Measurements from ENCODE around the gene MNAT1.

MNAT1 gene

DNA sequence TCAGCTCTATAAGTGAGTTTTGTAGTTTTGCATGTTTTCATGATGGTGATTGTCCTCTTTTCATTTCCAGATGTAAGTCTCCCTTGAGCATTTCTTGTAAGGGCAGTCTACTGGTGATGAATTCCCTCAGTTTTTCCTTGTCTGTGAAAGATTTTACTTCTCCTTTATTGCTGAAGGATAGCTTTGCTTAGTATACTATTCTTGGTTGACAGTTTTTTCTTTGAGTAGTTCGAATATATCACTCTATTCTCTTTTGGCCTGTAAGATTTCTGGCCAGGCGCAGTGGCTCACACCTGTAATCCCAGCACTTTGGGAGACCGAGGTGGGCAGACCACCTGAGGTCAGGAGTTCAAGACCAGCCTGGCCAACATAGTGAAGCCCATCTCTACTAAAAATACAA, 34.0 kb upstream of the MNAT1 start:
- no peak overlapping the region for H2BK120ac ChIP-seq (ENCODE audit: low read depth, low read length)
- H2AK5ac ChIP-seq (ENCODE audit: low read depth, low read length), result no peak overlapping the region
- H3K79me1 ChIP-seq (ENCODE audit: low read depth, low read length), result no peaks in the 10 kb centered on the region
- H2BK15ac ChIP-seq (ENCODE audit: low read length), result no peak overlapping the region
- no peak for DNase-seq (ENCODE audit: low spot score)
- no peaks in the 10 kb centered on the region for H3K4me1 ChIP-seq (ENCODE audit: control insufficient read depth in 2 of 2, insufficient read depth in 1 of 2, low read depth in 1 of 2, low read length in 2 of 2)
- no peak overlapping the region for H4K91ac ChIP-seq (ENCODE audit: low read depth, low read length, poor library complexity)
- H3K18ac ChIP-seq (ENCODE audit: low read length), result no peak overlapping the region
- no peak overlapping the region for H3K14ac ChIP-seq (ENCODE audit: low read length)
- WGBS, 2 donors (ENCODE audit: extremely low coverage in 2 of 2, insufficient read length in 2 of 2, insufficient replicate concordance in 1 of 2), result no CpG with 5 or more reads among the region's 3 CpGs
- H3K4ac ChIP-seq (ENCODE audit: low read length), result no peak overlapping the region
- H3K27ac ChIP-seq (replicated peaks; ENCODE audit: low read length), result no peak overlapping the region
- H2BK5ac ChIP-seq (ENCODE audit: low read length), result no peak overlapping the region
- H3K27me3 ChIP-seq (ENCODE audit: control insufficient read depth in 3 of 3, insufficient read depth in 3 of 3, low read depth in 1 of 3, low read length in 3 of 3), result no peaks in the 10 kb centered on the region
- no peak overlapping the region for H3K4me2 ChIP-seq (ENCODE audit: insufficient read depth, low read length, poor library complexity, severe bottlenecking)
- H2AFZ ChIP-seq (ENCODE audit: low read length), result no peak overlapping the region
- no peaks in the 10 kb centered on the region for H3K36me3 ChIP-seq (replicated peaks in 1 of 2; ENCODE audit: control insufficient read depth in 2 of 2, insufficient read depth in 2 of 2, low read length in 2 of 2)
- no peak overlapping the region for H3K4me3 ChIP-seq (ENCODE audit: low read length in 2 of 2)
- H2BK12ac ChIP-seq (ENCODE audit: low read length), result no peak overlapping the region
- no peak overlapping the region for H3K9ac ChIP-seq (ENCODE audit: low read depth, low read length, poor library complexity)
- no peak overlapping the region for H3K23ac ChIP-seq (ENCODE audit: low read depth, low read length, poor library complexity)
- H3K9me3 ChIP-seq (replicated peaks in 1 of 2; ENCODE audit: control insufficient read depth in 2 of 2, insufficient read depth in 1 of 2, low read depth in 1 of 2, low read length in 2 of 2), result no peaks in the 10 kb centered on the region
- H4K8ac ChIP-seq (ENCODE audit: low read depth, low read length), result no peak overlapping the region

DNA sequence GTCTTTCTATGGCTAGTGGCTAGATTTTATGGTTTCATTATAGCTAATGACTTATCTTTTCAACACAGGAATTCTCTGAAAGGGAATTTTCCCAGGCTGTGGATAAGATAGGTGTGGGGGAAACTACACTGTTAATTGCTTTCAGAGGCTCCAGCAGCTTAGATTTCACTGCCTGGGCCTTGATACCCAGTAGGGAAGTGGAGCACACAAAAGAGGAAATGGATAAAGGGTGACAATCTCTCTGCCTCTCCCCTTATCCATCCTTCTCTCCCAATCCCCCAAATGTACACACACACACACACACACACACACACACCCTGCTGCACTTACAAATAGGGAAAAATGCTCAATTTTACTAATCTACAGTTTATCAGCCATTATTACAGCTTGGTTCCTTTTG, 29.5 kb upstream of the MNAT1 start:
- Histone ChIP-seq H3K9ac (ENCODE audit: low read depth, low read length, poor library complexity) (no peak overlapping the region), H3K4me2 (ENCODE audit: insufficient read depth, low read length, poor library complexity, severe bottlenecking) (no peak overlapping the region), H3K23ac (ENCODE audit: low read depth, low read length, poor library complexity) (no peak overlapping the region), H2AFZ (ENCODE audit: low read length) (no peak overlapping the region), H2BK5ac (ENCODE audit: low read length) (no peak overlapping the region), H2BK15ac (ENCODE audit: low read length) (no peak overlapping the region), H3K9me3 (replicated peaks in 1 of 2; ENCODE audit: control insufficient read depth in 2 of 2, insufficient read depth in 1 of 2, low read depth in 1 of 2, low read length in 2 of 2) (no peaks in the 10 kb centered on the region), H2BK120ac (ENCODE audit: low read depth, low read length) (no peak overlapping the region), H3K14ac (ENCODE audit: low read length) (no peak overlapping the region), H3K4me3 (ENCODE audit: low read length in 2 of 2) (no peak overlapping the region), H3K79me1 (ENCODE audit: low read depth, low read length) (no peaks in the 10 kb centered on the region), H3K27me3 (ENCODE audit: control insufficient read depth in 3 of 3, insufficient read depth in 3 of 3, low read depth in 1 of 3, low read length in 3 of 3) (no peaks in the 10 kb centered on the region), H2AK5ac (ENCODE audit: low read depth, low read length) (no peak overlapping the region), H3K4me1 (ENCODE audit: control insufficient read depth in 2 of 2, insufficient read depth in 1 of 2, low read depth in 1 of 2, low read length in 2 of 2) (no peaks in the 10 kb centered on the region), H3K36me3 (replicated peaks in 1 of 2; ENCODE audit: control insufficient read depth in 2 of 2, insufficient read depth in 2 of 2, low read length in 2 of 2) (no peaks in the 10 kb centered on the region), H4K8ac (ENCODE audit: low read depth, low read length) (no peak overlapping the region), H3K27ac (replicated peaks; ENCODE audit: low read length) (no peak overlapping the region), H3K18ac (ENCODE audit: low read length) (no peak overlapping the region), H4K91ac (ENCODE audit: low read depth, low read length, poor library complexity) (no peak overlapping the region), H3K4ac (ENCODE audit: low read length) (no peak overlapping the region), H2BK12ac (ENCODE audit: low read length) (no peak overlapping the region)
- DNase-seq (ENCODE audit: low spot score), result no peak

DNA sequence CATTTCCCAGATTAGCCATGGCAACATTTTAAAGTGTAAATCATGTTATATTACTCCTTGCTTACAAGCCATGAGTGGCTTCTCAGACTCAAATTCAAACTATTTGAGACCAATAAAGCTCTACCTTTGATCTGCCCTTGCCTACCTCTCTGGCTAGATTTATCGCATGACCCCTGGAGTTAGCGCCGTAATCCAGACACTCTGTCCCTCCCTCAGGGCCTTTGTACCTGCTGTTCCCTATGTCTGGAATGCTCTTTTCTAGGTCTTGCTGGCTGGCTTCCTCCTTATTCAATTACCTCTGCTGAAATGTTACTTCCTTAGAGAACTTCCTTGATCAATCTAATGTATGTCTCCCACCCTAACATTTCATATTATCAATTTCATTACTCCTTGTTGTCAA, 26.7 kb upstream of the MNAT1 start:
- Histone ChIP-seq H3K4ac (ENCODE audit: low read length) (no peak overlapping the region), H2AFZ (ENCODE audit: low read length) (no peak overlapping the region), H3K27ac (replicated peaks; ENCODE audit: low read length) (no peak overlapping the region), H4K8ac (ENCODE audit: low read depth, low read length) (no peak overlapping the region), H3K36me3 (replicated peaks in 1 of 2; ENCODE audit: control insufficient read depth in 2 of 2, insufficient read depth in 2 of 2, low read length in 2 of 2) (peaks cover 0 to 10% of the 10 kb centered on the region in 2 donors), H3K9me3 (replicated peaks in 1 of 2; ENCODE audit: control insufficient read depth in 2 of 2, insufficient read depth in 1 of 2, low read depth in 1 of 2, low read length in 2 of 2) (no peaks in the 10 kb centered on the region), H3K23ac (ENCODE audit: low read depth, low read length, poor library complexity) (no peak overlapping the region), H3K18ac (ENCODE audit: low read length) (no peak overlapping the region), H2BK120ac (ENCODE audit: low read depth, low read length) (no peak overlapping the region), H2BK12ac (ENCODE audit: low read length) (no peak overlapping the region), H3K4me3 (ENCODE audit: low read length in 2 of 2) (no peak overlapping the region), H3K9ac (ENCODE audit: low read depth, low read length, poor library complexity) (no peak overlapping the region), H3K4me1 (ENCODE audit: control insufficient read depth in 2 of 2, insufficient read depth in 1 of 2, low read depth in 1 of 2, low read length in 2 of 2) (peaks cover 0 to 2% of the 10 kb centered on the region in 2 donors), H3K79me1 (ENCODE audit: low read depth, low read length) (no peaks in the 10 kb centered on the region), H4K91ac (ENCODE audit: low read depth, low read length, poor library complexity) (no peak overlapping the region), H3K27me3 (ENCODE audit: control insufficient read depth in 3 of 3, insufficient read depth in 3 of 3, low read depth in 1 of 3, low read length in 3 of 3) (no peaks in the 10 kb centered on the region), H2BK5ac (ENCODE audit: low read length) (no peak overlapping the region), H3K14ac (ENCODE audit: low read length) (no peak overlapping the region), H2AK5ac (ENCODE audit: low read depth, low read length) (no peak overlapping the region), H2BK15ac (ENCODE audit: low read length) (no peak overlapping the region), H3K4me2 (ENCODE audit: insufficient read depth, low read length, poor library complexity, severe bottlenecking) (no peak overlapping the region)
- no CpG with 5 or more reads among the region's 3 CpGs for WGBS, 2 donors (ENCODE audit: extremely low coverage in 2 of 2, insufficient read length in 2 of 2, insufficient replicate concordance in 1 of 2)
- DNase-seq (ENCODE audit: low spot score), result no peak

DNA sequence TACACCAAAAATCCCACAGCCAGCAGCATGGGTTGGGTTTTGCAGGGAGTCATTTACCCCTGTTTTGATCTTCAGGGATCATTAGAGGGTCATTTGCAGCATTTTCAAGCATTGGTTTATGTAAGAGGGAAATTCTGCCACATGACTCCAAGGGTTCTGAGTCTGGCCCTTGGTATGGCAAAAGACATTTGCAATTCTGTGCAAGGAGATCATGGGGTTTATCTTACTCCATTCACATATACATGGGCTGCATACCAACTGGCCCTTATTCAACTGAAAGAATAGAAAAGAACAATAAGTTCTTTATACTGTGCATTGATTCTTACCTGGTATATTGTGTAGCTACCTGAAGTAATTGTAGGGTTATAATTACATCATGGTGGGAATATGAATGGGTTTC, 24.1 kb upstream of the MNAT1 start:
- Histone ChIP-seq H2BK12ac (ENCODE audit: low read length) (no peak overlapping the region), H3K27ac (replicated peaks; ENCODE audit: low read length) (peak overlapping the region; percentile 3), H3K27me3 (ENCODE audit: control insufficient read depth in 3 of 3, insufficient read depth in 3 of 3, low read depth in 1 of 3, low read length in 3 of 3) (no peaks in the 10 kb centered on the region), H3K79me1 (ENCODE audit: low read depth, low read length) (no peaks in the 10 kb centered on the region), H3K36me3 (replicated peaks in 1 of 2; ENCODE audit: control insufficient read depth in 2 of 2, insufficient read depth in 2 of 2, low read length in 2 of 2) (peaks cover 6 to 30% of the 10 kb centered on the region in 2 donors), H2BK15ac (ENCODE audit: low read length) (no peak overlapping the region), H3K4ac (ENCODE audit: low read length) (no peak overlapping the region), H3K4me1 (ENCODE audit: control insufficient read depth in 2 of 2, insufficient read depth in 1 of 2, low read depth in 1 of 2, low read length in 2 of 2) (peaks cover 0 to 2% of the 10 kb centered on the region in 2 donors), H4K8ac (ENCODE audit: low read depth, low read length) (no peak overlapping the region), H4K91ac (ENCODE audit: low read depth, low read length, poor library complexity) (no peak overlapping the region), H2AK5ac (ENCODE audit: low read depth, low read length) (no peak overlapping the region), H3K14ac (ENCODE audit: low read length) (no peak overlapping the region), H2AFZ (ENCODE audit: low read length) (no peak overlapping the region), H2BK120ac (ENCODE audit: low read depth, low read length) (no peak overlapping the region), H2BK5ac (ENCODE audit: low read length) (no peak overlapping the region), H3K9ac (ENCODE audit: low read depth, low read length, poor library complexity) (no peak overlapping the region), H3K4me3 (ENCODE audit: low read length in 2 of 2) (no peak overlapping the region), H3K23ac (ENCODE audit: low read depth, low read length, poor library complexity) (no peak overlapping the region), H3K4me2 (ENCODE audit: insufficient read depth, low read length, poor library complexity, severe bottlenecking) (no peak overlapping the region), H3K9me3 (replicated peaks in 1 of 2; ENCODE audit: control insufficient read depth in 2 of 2, insufficient read depth in 1 of 2, low read depth in 1 of 2, low read length in 2 of 2) (no peaks in the 10 kb centered on the region), H3K18ac (ENCODE audit: low read length) (no peak overlapping the region)
- DNase-seq (ENCODE audit: low spot score), result no peak
